ENCODE data around the gene ARR3. TPM values are rescaled to one million over a fixed set of nuclear protein-coding genes. Genes with fewer than 3 reads are reported as not detected.

ARR3 gene
- total RNA-seq, 1 donor from 2014 or later: not detected

DNA sequence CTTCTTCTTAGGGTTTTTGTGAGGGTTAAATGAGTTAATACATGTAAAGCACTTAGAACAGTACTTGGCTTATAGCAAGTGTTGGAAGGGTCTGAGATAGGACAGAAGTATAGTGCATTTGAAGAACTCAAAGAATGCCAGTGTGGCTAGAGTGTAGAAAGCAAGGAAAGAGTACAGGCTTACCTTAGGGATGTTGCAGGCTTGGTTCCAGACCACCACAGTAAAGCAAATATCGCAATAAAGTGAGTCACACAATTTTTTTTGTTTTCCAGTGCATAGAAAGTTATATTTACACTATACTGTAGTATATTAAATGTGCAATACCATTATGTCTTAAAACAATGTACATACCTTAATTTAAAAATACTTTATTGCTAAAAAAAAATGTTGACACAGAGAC is 63.0 kb downstream of the ARR3 start:
- DNase-seq (ENCODE audit: extremely low spot score, unreplicated experiment): no peak
- no peaks in the 10 kb centered on the region for H3K36me3 Mint-ChIP-seq
- no peaks in the 10 kb centered on the region for H3K9me3 Mint-ChIP-seq
- no peak overlapping the region for H3K4me3 Mint-ChIP-seq
- TF ChIP-seq, protein P1, sequence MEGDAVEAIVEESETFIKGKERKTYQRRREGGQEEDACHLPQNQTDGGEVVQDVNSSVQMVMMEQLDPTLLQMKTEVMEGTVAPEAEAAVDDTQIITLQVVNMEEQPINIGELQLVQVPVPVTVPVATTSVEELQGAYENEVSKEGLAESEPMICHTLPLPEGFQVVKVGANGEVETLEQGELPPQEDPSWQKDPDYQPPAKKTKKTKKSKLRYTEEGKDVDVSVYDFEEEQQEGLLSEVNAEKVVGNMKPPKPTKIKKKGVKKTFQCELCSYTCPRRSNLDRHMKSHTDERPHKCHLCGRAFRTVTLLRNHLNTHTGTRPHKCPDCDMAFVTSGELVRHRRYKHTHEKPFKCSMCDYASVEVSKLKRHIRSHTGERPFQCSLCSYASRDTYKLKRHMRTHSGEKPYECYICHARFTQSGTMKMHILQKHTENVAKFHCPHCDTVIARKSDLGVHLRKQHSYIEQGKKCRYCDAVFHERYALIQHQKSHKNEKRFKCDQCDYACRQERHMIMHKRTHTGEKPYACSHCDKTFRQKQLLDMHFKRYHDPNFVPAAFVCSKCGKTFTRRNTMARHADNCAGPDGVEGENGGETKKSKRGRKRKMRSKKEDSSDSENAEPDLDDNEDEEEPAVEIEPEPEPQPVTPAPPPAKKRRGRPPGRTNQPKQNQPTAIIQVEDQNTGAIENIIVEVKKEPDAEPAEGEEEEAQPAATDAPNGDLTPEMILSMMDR (conservative IDR thresholded peaks at IDR 0.05): no peak
- no peaks in the 10 kb centered on the region for H3K27me3 Mint-ChIP-seq
- no peak overlapping the region for H3K27ac Mint-ChIP-seq
- no peaks in the 10 kb centered on the region for H3K4me1 Mint-ChIP-seq (ENCODE audit: unreplicated experiment)

Other genes starting within 250 kb of the ARR3 start
- gene AWAT2, start 218.4 kb upstream of the ARR3 start, total RNA-seq (ENCODE audit: low replicate concordance): not detected in 2 replicates
- not detected in 2 replicates for gene OTUD6A, start 205.9 kb upstream of the ARR3 start, total RNA-seq (ENCODE audit: low replicate concordance)
- 60.3 and 60.4 TPM in 2 replicates for gene IGBP1, start 134.9 kb upstream of the ARR3 start, total RNA-seq (ENCODE audit: low replicate concordance)
- not detected in 2 replicates for gene DGAT2L6, start 90.9 kb upstream of the ARR3 start, total RNA-seq (ENCODE audit: low replicate concordance)
- gene AWAT1, start 33.7 kb upstream of the ARR3 start, total RNA-seq (ENCODE audit: low replicate concordance): not detected in 2 replicates
- not detected in 2 replicates for gene P2RY4, start 8.1 kb upstream of the ARR3 start, total RNA-seq (ENCODE audit: low replicate concordance)
- gene RAB41, start 13.8 kb downstream of the ARR3 start, total RNA-seq (ENCODE audit: low replicate concordance): not detected in 2 replicates
- gene PDZD11, start 21.6 kb downstream of the ARR3 start, total RNA-seq (ENCODE audit: low replicate concordance): 41.5 and 44.0 TPM in 2 replicates
- 8.6 and 29.8 TPM in 2 replicates for gene KIF4A, start 21.8 kb downstream of the ARR3 start, total RNA-seq (ENCODE audit: low replicate concordance)
- 2.0 and 4.0 TPM in 2 replicates for gene GDPD2, start 155.0 kb downstream of the ARR3 start, total RNA-seq (ENCODE audit: low replicate concordance)
- 41.8 and 44.9 TPM in 2 replicates for gene DLG3, start 176.5 kb downstream of the ARR3 start, total RNA-seq (ENCODE audit: low replicate concordance)